COLO668 (cell line): Measurements from ENCODE around the gene GGT7.

ENCODE experiments used
- DNase-seq: peaks from one replicate; lab custom pipeline; 2025; ENCODE audit not compliant: unreplicated experiment; lab: John Stamatoyannopoulos, UW

Gene GGT7

GRCh38 chr20:34797012-34797995 lies 75.4 kb downstream of the GGT7 start:
- DNase-seq, result no peak
